HAP-1 (cell line): Measurements from ENCODE around the gene SUB1.
A peak's percentile ranks its signal among the peaks of the same experiment; 100 is the strongest.

Experiments used
- DNase-seq, 2 experiments: peaks; one replicate each; pipeline ENCODE4 v3.0.0-alpha.2; 2016 to 2020; ENCODE audit warnings: low spot score in 2 of 2
- H3K27me3 ChIP-seq: fragments of 250-450 bp; sonication (Bioruptor Pico); 2 replicates; pipeline ENCODE4 v1.5.1; 2020; ENCODE audit warnings: low read depth, mild to moderate bottlenecking, moderate library complexity
- H3K36me3 ChIP-seq: fragments of 250-450 bp; sonication (Bioruptor Pico); replicated peaks from 2 replicates; pipeline ENCODE4 v1.5.1; 2020; ENCODE audit warnings: mild to moderate bottlenecking
- H3K4me1 ChIP-seq: fragments of 250-450 bp; sonication (Bioruptor Pico); 2 replicates; pipeline ENCODE4 v1.5.1; 2020; ENCODE audit warnings: mild to moderate bottlenecking
- H3K4me3 ChIP-seq: fragments of 250-450 bp; sonication (Bioruptor Pico); 2 replicates; pipeline ENCODE4 v1.5.1; 2020; ENCODE audit warnings: mild to moderate bottlenecking, moderate library complexity
- H3K9me3 ChIP-seq: fragments of 250-450 bp; sonication (Bioruptor Pico); 2 replicates; pipeline ENCODE4 v1.5.1; 2020; ENCODE audit warnings: mild to moderate bottlenecking, moderate library complexity
- in situ Hi-C: fragments of 300-500 bp; cut with MboI; formaldehyde crosslinking; loops from 3 replicates; pipeline ENCODE4 v1.14.3; 2020; ENCODE audit warnings: low sequenced_read_pairs, inconsistent platforms, mixed read lengths

The SUB1 gene

GRCh38 chr5:32598997-32599549 is 13.7 kb downstream of the SUB1 start:
- Histone ChIP-seq H3K9me3 (no peaks in the 10 kb centered on the region), H3K27me3 (no peaks in the 10 kb centered on the region), H3K4me1 (no peaks in the 10 kb centered on the region), H3K36me3 (peaks cover 74% of the 10 kb centered on the region), H3K4me3 (no peak overlapping the region)
- no peak for DNase-seq
- in situ Hi-C loops: no loop called here

DNA sequence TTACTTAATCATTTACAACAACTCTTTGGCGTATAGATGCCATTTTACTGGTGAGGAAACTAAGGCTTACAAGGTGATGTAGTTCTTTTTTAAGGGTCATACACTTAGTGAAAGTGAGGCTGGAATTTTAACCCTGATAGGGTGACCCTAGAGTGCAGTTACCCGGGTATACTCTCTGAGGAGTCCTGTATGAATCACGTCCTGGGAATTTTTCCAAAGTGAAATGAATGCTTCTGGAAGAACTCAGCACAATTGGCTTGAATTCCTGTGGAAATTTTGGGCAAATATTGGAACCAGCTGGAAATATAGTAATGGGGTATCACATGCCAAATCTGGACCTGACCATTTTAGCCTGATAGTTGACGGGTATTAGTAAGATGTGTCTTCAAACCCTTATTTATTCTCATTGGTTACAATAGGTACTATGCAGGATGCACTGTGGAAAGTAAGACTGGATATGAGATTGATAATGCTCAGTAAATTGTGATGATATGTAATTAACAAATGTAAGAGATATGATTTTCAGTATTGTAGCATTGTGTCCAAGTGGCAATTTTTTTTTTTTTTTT is 14.8 kb downstream of the SUB1 start:
- H3K36me3 ChIP-seq: peaks cover 66% of the 10 kb centered on the region
- H3K4me3 ChIP-seq: no peak overlapping the region
- no peaks in the 10 kb centered on the region for H3K27me3 ChIP-seq
- DNase-seq: no peak
- no peaks in the 10 kb centered on the region for H3K9me3 ChIP-seq
- in situ Hi-C loops: loop anchor here (25.0 kb wide), 1 partner anchor 363 kb away; no protein-coding TSS in a partner anchor
- no peaks in the 10 kb centered on the region for H3K4me1 ChIP-seq

DNA sequence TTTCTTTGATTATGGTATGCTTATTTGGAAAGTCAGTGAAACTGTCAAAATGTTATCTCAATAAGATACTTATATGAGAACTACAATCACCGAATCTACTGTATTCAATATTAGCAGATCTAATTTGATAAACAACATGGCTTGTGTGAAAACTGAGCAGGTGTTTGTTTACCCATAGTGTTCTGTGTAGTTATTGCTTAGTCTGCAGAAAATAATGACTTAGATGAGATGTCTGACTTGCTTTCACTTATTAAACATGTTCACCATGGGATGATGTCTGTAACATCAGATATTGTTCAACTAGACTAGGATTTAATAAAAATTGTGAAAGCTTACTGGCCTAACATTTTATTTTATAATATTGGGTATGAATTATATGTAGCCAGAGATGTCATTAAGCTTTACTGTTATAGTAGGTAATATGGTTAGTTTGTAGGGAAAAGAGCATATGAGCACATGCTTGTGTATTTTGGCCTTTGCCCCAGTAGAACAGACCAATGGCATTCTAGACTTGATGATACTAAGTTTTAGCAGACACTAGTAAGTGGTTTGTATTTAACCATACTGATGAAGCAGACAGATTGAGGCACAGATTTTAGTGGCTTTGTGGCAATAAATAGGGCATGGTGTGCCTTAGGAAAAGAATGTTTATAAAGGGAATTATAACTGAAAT is 16.4 kb downstream of the SUB1 start:
- no peaks in the 10 kb centered on the region for H3K27me3 ChIP-seq
- DNase-seq: no peak
- no peaks in the 10 kb centered on the region for H3K9me3 ChIP-seq
- H3K4me1 ChIP-seq: no peaks in the 10 kb centered on the region
- in situ Hi-C loops: loop anchor here (25.0 kb wide), 1 partner anchor 364 kb away; no protein-coding TSS in a partner anchor
- no peak overlapping the region for H3K4me3 ChIP-seq
- peaks cover 49% of the 10 kb centered on the region for H3K36me3 ChIP-seq

DNA sequence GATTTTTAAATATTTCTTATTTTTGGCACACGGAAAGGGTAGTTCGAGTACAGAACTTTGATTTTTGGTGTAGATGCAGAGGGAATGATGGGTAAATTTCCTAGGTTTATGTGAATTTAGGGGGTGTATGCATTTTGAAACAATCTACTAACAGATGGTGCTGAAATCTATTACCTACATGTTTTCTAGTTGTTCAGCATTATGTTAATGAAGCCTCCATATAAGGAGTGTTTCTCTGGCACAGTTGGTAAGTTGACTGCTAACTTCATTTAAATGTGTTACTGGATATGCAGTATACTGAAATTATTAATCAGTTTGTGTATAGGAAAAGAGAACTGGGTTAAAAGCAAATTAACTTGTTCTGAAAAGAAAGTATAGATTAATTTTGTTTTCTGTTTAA is 17.5 kb downstream of the SUB1 start:
- Histone ChIP-seq H3K4me3 (no peak overlapping the region), H3K27me3 (no peaks in the 10 kb centered on the region), H3K36me3 (peaks cover 39% of the 10 kb centered on the region), H3K4me1 (no peaks in the 10 kb centered on the region), H3K9me3 (no peaks in the 10 kb centered on the region)
- in situ Hi-C loops: loop anchor here (25.0 kb wide), 1 partner anchor 366 kb away; no protein-coding TSS in a partner anchor
- no peak for DNase-seq

DNA sequence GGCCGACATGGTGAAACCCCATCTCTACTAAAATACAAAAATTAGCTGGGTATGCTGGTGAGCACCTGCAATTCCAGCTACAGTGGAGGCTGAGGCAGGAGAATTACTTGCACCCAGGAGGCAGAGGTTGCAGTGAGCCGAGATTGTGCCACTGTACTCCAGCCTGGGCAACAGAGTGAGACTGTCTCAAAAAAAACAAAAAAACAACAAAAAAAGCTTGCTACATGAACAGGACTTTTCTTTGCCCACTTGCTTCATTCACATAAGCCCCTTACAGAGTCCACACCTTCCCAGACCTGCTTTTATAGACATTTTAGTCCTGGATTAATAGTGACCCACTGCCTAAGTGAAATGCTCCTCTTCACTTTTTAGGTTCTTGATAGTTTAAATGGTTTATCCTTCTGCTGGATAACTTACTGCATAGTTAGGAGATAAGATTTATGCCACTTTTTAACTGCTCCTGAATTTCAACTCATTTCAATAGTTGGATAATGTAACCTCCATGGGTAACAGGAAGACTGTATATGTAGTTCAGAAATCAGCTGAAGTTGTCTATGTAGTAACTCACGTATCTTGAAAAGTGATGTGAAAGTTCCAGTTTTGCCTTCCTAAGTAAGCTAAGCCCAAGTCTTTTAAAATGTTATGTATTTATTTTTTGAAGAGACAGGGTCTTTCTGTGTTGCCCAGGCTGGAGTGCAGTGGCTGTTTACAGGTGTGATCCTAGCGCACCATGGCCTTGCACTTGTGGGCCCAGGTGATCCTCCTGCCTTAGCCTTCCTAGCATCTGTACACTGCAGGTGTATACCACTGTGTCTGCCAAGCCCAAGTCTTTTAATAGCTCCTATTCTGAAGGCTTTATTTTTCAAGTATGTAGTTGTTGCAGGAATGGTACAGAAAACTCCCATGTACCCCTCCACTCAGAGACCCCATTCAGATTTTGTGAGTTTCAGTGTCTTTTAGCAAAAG is 19.7 kb downstream of the SUB1 start:
- peaks cover 18% of the 10 kb centered on the region for H3K36me3 ChIP-seq
- H3K4me3 ChIP-seq: no peak overlapping the region
- no peak for DNase-seq
- H3K27me3 ChIP-seq: no peaks in the 10 kb centered on the region
- H3K4me1 ChIP-seq: no peaks in the 10 kb centered on the region
- in situ Hi-C loops: loop anchor here (25.0 kb wide), 1 partner anchor 368 kb away; no protein-coding TSS in a partner anchor
- H3K9me3 ChIP-seq: no peaks in the 10 kb centered on the region

DNA sequence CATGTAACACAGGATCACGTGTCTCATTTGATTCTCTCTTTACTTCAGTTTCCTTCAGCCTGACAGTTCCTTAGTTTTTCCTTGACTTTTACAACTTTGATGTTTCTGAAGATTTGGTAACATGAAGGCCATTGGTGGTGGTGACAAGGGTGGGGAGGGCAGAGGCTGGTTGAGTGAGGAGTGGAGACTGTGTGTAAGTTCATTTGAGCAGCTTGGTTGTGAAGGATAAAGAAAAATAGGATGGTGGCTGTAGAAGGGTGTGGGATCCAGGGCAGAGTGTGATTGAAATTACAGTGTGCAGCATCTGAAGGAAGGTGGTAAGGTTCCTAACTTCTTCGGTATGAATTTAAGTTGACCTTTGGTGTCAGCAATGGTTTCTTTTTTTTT is 20.4 kb downstream of the SUB1 start:
- H3K36me3 ChIP-seq: peaks cover 14% of the 10 kb centered on the region
- H3K4me1 ChIP-seq: no peaks in the 10 kb centered on the region
- no peaks in the 10 kb centered on the region for H3K9me3 ChIP-seq
- no peaks in the 10 kb centered on the region for H3K27me3 ChIP-seq
- no peak for DNase-seq
- in situ Hi-C loops: loop anchor here (25.0 kb wide), 1 partner anchor 368 kb away; no protein-coding TSS in a partner anchor
- no peak overlapping the region for H3K4me3 ChIP-seq

- no peaks in the 10 kb centered on the region for H3K36me3 ChIP-seq
- peak in 1 of 2 experiments; percentile 13 for DNase-seq
- H3K4me3 ChIP-seq: no peak overlapping the region
Observed at GRCh38 chr5:32612134-32612888, 27.0 kb downstream of the SUB1 start.

GRCh38 chr5:32613050-32613672 is 27.8 kb downstream of the SUB1 start:
- Histone ChIP-seq H3K36me3 (no peaks in the 10 kb centered on the region), H3K9me3 (no peaks in the 10 kb centered on the region), H3K4me3 (no peak overlapping the region), H3K27me3 (no peaks in the 10 kb centered on the region), H3K4me1 (peaks cover 7% of the 10 kb centered on the region; the same call in 1 of the 2 replicates)
- in situ Hi-C loops: loop anchor here (25.0 kb wide), 1 partner anchor 376 kb away; no protein-coding TSS in a partner anchor
- DNase-seq: peak; percentile 48 to 89

More at GRCh38 chr5:32612134-32612888, 27.0 kb downstream of the SUB1 start:
- no peaks in the 10 kb centered on the region for H3K27me3 ChIP-seq
- in situ Hi-C loops: loop anchor here (25.0 kb wide), 1 partner anchor 375 kb away; no protein-coding TSS in a partner anchor
- H3K9me3 ChIP-seq: no peaks in the 10 kb centered on the region
- peaks cover 7% of the 10 kb centered on the region; the same call in 1 of the 2 replicates for H3K4me1 ChIP-seq

GRCh38 chr5:32615236-32615635 is 29.9 kb downstream of the SUB1 start:
- Histone ChIP-seq H3K4me3 (no peak overlapping the region), H3K4me1 (peaks cover 7% of the 10 kb centered on the region; the same call in 1 of the 2 replicates), H3K27me3 (no peaks in the 10 kb centered on the region), H3K36me3 (no peaks in the 10 kb centered on the region), H3K9me3 (no peaks in the 10 kb centered on the region)
- DNase-seq: no peak
- in situ Hi-C loops: loop anchor here (25.0 kb wide), 1 partner anchor 378 kb away; no protein-coding TSS in a partner anchor

DNA sequence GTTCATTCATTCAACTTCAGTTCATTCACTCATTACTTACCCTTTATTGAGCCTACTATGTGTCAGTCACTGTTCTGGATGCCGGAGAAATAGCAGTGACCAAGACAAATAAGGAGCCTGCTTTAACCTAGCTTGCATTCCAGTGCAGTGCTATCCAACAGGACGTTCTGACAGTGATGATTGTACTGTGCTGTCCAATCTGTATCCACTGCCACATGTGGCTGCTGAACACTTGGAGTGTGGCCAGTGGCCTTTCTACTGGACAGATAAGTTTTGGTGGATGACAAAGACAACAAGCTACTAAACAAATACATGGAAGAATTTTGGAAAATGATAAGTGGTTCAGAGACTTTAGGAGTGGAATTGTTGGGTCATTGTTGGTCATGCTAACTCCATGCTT is 33.6 kb downstream of the SUB1 start:
- in situ Hi-C loops: loop anchor here (25.0 kb wide), 1 partner anchor 382 kb away; no protein-coding TSS in a partner anchor
- H3K27me3 ChIP-seq: no peaks in the 10 kb centered on the region
- H3K9me3 ChIP-seq: no peaks in the 10 kb centered on the region
- H3K4me3 ChIP-seq: no peak overlapping the region
- no peaks in the 10 kb centered on the region for H3K36me3 ChIP-seq
- DNase-seq: no peak
- H3K4me1 ChIP-seq: no peaks in the 10 kb centered on the region

DNA sequence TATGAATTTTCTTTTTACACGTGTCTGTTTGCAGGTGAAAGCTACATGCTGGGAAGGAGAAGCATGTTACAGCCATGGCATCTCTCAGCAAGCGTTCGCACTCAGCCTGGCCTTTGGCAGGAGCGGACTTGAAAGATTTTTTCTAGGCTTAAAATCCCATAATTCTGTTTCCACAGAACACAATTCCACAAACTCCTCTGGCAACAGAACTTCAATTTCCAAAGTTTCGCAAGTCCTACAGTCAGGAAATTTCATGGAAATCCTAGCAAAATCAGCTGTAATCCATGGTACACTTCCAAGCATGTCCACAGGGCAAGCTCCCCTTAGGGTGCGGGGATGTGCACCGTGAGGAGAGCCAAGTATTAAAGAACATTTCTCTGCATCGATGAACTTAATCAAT is 35.9 kb downstream of the SUB1 start:
- Histone ChIP-seq H3K27me3 (0 out of 2 replicates have a peak, but pooled peaks cover 2% of the 10 kb centered on the region), H3K4me1 (no peaks in the 10 kb centered on the region), H3K9me3 (no peaks in the 10 kb centered on the region), H3K4me3 (no peak overlapping the region), H3K36me3 (no peaks in the 10 kb centered on the region)
- in situ Hi-C loops: loop anchor here (25.0 kb wide), 1 partner anchor 384 kb away; no protein-coding TSS in a partner anchor
- no peak for DNase-seq

DNA sequence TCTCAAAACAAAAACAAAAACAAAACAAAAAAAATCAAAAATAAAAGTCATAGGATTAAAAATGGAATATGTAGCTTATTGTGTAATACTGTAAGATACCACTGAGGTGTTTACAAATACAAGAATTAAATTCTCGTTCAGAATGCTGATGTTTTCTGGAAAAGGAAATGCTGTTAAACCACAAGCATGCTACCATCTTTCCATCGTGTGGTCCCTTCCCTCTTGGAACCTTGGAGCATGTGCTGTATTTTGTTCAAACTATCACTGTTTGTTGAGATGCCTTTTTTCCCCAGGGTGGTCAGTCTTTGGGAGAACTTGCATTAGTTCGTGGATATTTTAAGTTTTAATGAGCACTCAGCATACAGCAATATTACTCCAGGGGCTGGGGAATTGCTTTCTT is 39.7 kb downstream of the SUB1 start:
- in situ Hi-C loops: no loop called here
- Histone ChIP-seq H3K27me3 (0 out of 2 replicates have a peak, but pooled peaks cover 2% of the 10 kb centered on the region), H3K4me3 (no peak overlapping the region), H3K4me1 (peaks cover 6% of the 10 kb centered on the region; the same call in 1 of the 2 replicates), H3K36me3 (no peaks in the 10 kb centered on the region), H3K9me3 (no peaks in the 10 kb centered on the region)
- DNase-seq: no peak
